HepG2 (cell line): ENCODE measurements around the gene ZMYND8. TPM values are rescaled to one million over a fixed set of nuclear protein-coding genes. Genes with fewer than 3 reads are reported as not detected.
A peak's percentile ranks its signal among the peaks of the same experiment; 100 is the strongest.

ENCODE experiments used
- BATF2 ChIP-seq: sonication (generic); formaldehyde crosslinking; IDR thresholded peaks from 2 replicates; pipeline ENCODE4 v1.8.0; 2022; ENCODE audit warnings: mild to moderate bottlenecking, missing genetic modification reagents, moderate library complexity
- BHLHE40 ChIP-seq: IDR thresholded peaks from 2 replicates; pipeline ENCODE4 v1.6.1; 2011; ENCODE audit warnings: low read length, improper control_type of control experiment
- ELF1 ChIP-seq: sonication (generic); formaldehyde crosslinking; IDR thresholded peaks from 2 replicates; pipeline ENCODE4 v1.4.0; 2020; ENCODE audit warnings: missing genetic modification reagents
- KDM5A ChIP-seq: fragments of 200-600 bp; sonication (generic); IDR thresholded peaks from 2 replicates; pipeline ENCODE4 v1.7.0; 2018; ENCODE audit warnings: antibody characterized with exemption, mild to moderate bottlenecking, low read length, borderline replicate concordance
- KMT2A ChIP-seq: sonication (generic); formaldehyde crosslinking; IDR thresholded peaks from 2 replicates; pipeline ENCODE4 v1.4.0; 2020; ENCODE audit warnings: missing genetic modification reagents
- MEIS2 ChIP-seq: sonication (generic); formaldehyde crosslinking; IDR thresholded peaks from 2 replicates; pipeline ENCODE4 v1.9.0; 2021; ENCODE audit warnings: mild to moderate bottlenecking, missing genetic modification reagents
- NFIB ChIP-seq: sonication (generic); formaldehyde crosslinking; IDR thresholded peaks from 2 replicates; pipeline ENCODE4 v1.9.0; 2021; ENCODE audit warnings: missing genetic modification reagents, mild to moderate bottlenecking, borderline replicate concordance
- NFKBIZ ChIP-seq: IDR thresholded peaks from 2 replicates; pipeline ENCODE4 v1.6.1; 2018; ENCODE audit warnings: missing genetic modification reagents, missing compliant biosample characterization
- PHB2 ChIP-seq: fragments of 450-650 bp; IDR thresholded peaks from 2 replicates; pipeline ENCODE4 v1.6.1; 2018; ENCODE audit not compliant: partially characterized antibody
- RFX5 ChIP-seq: IDR thresholded peaks from 2 replicates; pipeline ENCODE4 v1.6.1; 2011; ENCODE audit warnings: low read depth, low read length, improper control_type of control experiment
- THAP9 ChIP-seq: sonication (generic); formaldehyde crosslinking; IDR thresholded peaks from 2 replicates; pipeline ENCODE4; 2020; ENCODE audit warnings: missing genetic modification reagents, mild to moderate bottlenecking, borderline replicate concordance
- ZBTB7B ChIP-seq: sonication (generic); formaldehyde crosslinking; IDR thresholded peaks from 2 replicates; pipeline ENCODE4 v1.4.0; 2020; ENCODE audit warnings: missing genetic modification reagents
- ZNF280D ChIP-seq: sonication (generic); formaldehyde crosslinking; IDR thresholded peaks from 2 replicates; pipeline ENCODE4 v1.5.1; 2020; ENCODE audit warnings: mild to moderate bottlenecking, missing genetic modification reagents
- ZNF3 ChIP-seq: IDR thresholded peaks from 2 replicates; pipeline ENCODE4 v1.7.0; 2017; ENCODE audit warnings: inconsistent platforms
- ZNF441 ChIP-seq: sonication (generic); formaldehyde crosslinking; IDR thresholded peaks from 2 replicates; pipeline ENCODE4 v1.7.0; 2021; ENCODE audit warnings: missing genetic modification reagents, borderline replicate concordance
- ZNF660 ChIP-seq: sonication (generic); formaldehyde crosslinking; IDR thresholded peaks from 2 replicates; pipeline ENCODE4 v1.5.1; 2020; ENCODE audit warnings: mild to moderate bottlenecking, low read depth, missing genetic modification reagents, borderline replicate concordance
- polyA plus RNA-seq, 8 experiments: library from polyadenylated mRNA; depleted of rRNA in 3 of 8; stranded (reverse) in 7 of 8; unstranded in 1 of 8; fragments of >200 nt; fragmentation: Illumina TruSeq in 4 of 8; extraction: Trizol in 4 of 8; gene quantifications; 2 replicates each; pipeline versions ENCODE4 v1.2.1 to v1.2.3, GENCODE V29; 2011 to 2016; ENCODE audit warnings: low read depth in 4 of 8, missing spikeins in 1 of 8, mixed read lengths in 1 of 8; ENCODE audit not compliant: insufficient read depth in 1 of 8
- total RNA-seq, 5 experiments: library from RNA; depleted of rRNA; stranded (reverse); fragments of >200 nt; fragmentation: Illumina TruSeq; extraction: Trizol; gene quantifications; 2 replicates each; pipeline ENCODE4 v1.2.3, GENCODE V29; 2016; ENCODE audit warnings: low read depth in 1 of 5
- TF ChIP-seq, protein P1 (sequence below): IDR thresholded peaks from 2 replicates; pipeline ENCODE4 v1.6.1; 2016
- TF ChIP-seq, protein P2 (sequence below): IDR thresholded peaks from 2 replicates; pipeline ENCODE4 v1.6.1; 2016; ENCODE audit warnings: low read depth

The ZMYND8 gene
- total and polyA plus RNA-seq, 2 of the 13 experiments (the other 11 are each of a cell fraction or from before 2014, with no cell fraction given), result 53.9 to 84.7 TPM

DNA sequence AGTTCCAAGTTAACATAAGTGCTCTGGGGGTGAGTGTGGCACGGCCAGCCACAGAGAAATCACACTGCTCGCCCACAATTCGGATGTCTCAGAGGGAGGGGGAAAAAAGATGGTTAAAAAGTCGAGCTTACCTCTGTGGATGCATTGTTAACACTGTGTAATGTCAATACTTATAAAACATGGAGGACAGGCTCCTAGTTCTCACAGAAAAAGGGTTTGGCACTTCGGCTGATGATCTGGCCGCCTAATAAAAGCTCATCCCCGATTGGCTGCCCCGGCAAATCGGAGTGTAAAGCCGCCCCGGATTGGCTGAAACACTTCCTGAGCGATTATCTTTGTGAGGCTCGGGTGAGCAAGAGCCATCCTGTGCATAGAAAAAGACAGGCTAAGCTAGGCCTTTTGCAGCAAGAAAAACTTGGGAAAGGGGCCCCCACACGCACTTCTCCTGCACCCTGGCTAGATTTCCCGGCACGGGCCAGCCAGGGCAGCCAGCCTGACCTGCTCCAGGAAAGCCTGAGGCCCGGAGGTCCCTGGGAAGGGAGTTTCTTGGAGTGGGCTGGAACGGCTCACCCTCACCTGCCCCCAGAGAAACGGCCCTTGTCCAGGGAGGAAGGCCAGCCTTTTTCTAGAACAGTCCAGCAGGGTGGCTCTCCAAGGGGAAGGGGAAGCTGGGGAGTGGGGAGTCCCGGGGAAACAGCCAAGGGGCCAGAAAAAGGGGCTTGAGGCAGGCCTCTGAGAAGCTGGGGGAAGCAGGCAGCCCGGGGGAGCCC is at the start of gene ZMYND8 (continued):
- TF ChIP-seq MEIS2 (CRISPR knock-in tag) (no peak; the same call in 1 of the 2 replicates), NFKBIZ (CRISPR knock-in tag) (no peak), RFX5 (peak; percentile 54), NFIB (CRISPR knock-in tag) (no peak), PHB2 (no peak), KMT2A (CRISPR knock-in tag) (no peak), ZNF660 (CRISPR knock-in tag) (no peak), BATF2 (no peak), ZNF3 (CRISPR knock-in tag) (no peak), ELF1 (CRISPR knock-in tag) (peak; percentile 77), ZNF280D (CRISPR knock-in tag) (no peak), ZBTB7B (no peak), ZNF441 (CRISPR knock-in tag) (peak; percentile 49; the same call in 1 of the 2 replicates), THAP9 (CRISPR knock-in tag) (no peak), BHLHE40 (0 out of 2 replicates have a peak, but pooled peaks have one; percentile 30), KDM5A (peak; percentile 67; the same call in 1 of the 2 replicates)
- TF ChIP-seq, protein P1, sequence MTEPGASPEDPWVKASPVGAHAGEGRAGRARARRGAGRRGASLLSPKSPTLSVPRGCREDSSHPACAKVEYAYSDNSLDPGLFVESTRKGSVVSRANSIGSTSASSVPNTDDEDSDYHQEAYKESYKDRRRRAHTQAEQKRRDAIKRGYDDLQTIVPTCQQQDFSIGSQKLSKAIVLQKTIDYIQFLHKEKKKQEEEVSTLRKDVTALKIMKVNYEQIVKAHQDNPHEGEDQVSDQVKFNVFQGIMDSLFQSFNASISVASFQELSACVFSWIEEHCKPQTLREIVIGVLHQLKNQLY, result no peak
- TF ChIP-seq, protein P2, sequence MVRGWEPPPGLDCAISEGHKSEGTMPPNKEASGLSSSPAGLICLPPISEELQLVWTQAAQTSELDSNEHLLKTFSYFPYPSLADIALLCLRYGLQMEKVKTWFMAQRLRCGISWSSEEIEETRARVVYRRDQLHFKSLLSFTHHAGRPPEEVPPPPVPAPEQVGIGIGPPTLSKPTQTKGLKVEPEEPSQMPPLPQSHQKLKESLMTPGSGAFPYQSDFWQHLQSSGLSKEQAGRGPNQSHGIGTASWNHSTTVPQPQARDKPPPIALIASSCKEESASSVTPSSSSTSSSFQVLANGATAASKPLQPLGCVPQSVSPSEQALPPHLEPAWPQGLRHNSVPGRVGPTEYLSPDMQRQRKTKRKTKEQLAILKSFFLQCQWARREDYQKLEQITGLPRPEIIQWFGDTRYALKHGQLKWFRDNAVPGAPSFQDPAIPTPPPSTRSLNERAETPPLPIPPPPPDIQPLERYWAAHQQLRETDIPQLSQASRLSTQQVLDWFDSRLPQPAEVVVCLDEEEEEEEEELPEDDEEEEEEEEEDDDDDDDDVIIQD (CRISPR knock-in tag), result no peak; the same call in 1 of the 2 replicates
